Measurements from ENCODE around the gene ANKRD50. TPM values are rescaled to one million over a fixed set of nuclear protein-coding genes. Genes with fewer than 3 reads are reported as not detected.

Gene ANKRD50
- total RNA-seq, 1 donor from 2014 or later: 31.4 TPM

DNA sequence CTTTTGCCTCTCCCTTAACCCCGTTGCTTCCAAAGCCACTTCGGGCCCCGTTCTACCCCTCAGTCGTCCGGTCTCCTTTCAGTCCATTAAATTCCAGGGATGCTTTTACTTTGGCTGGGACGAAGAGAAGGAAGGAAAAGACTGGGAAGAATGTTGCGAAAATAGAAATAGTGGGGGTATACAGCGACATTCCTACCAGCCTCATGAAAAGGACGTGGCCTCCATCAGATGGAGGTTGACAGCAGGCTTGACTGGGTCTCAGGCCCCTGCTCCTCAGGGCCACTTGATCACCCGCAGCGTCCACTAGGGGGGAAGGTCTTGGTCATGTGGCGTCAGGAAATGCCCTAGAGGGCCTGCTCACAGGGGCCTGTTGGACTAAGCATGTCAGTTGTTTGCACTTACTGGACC is 657 bp upstream of the ANKRD50 start:
- peak; percentile 69 for DNase-seq (ENCODE audit: extremely low spot score, unreplicated experiment)
- peaks cover 20% of the 10 kb centered on the region for H3K4me1 Mint-ChIP-seq (ENCODE audit: unreplicated experiment)
- H3K36me3 Mint-ChIP-seq: peaks cover 13% of the 10 kb centered on the region
- H3K4me3 Mint-ChIP-seq: peak overlapping the region; percentile 93
- no peaks in the 10 kb centered on the region for H3K27me3 Mint-ChIP-seq
- TF ChIP-seq CTCF (conservative IDR thresholded peaks at IDR 0.05): peak; percentile 74
- no peaks in the 10 kb centered on the region for H3K9me3 Mint-ChIP-seq
- H3K27ac Mint-ChIP-seq: peak overlapping the region; percentile 99

DNA sequence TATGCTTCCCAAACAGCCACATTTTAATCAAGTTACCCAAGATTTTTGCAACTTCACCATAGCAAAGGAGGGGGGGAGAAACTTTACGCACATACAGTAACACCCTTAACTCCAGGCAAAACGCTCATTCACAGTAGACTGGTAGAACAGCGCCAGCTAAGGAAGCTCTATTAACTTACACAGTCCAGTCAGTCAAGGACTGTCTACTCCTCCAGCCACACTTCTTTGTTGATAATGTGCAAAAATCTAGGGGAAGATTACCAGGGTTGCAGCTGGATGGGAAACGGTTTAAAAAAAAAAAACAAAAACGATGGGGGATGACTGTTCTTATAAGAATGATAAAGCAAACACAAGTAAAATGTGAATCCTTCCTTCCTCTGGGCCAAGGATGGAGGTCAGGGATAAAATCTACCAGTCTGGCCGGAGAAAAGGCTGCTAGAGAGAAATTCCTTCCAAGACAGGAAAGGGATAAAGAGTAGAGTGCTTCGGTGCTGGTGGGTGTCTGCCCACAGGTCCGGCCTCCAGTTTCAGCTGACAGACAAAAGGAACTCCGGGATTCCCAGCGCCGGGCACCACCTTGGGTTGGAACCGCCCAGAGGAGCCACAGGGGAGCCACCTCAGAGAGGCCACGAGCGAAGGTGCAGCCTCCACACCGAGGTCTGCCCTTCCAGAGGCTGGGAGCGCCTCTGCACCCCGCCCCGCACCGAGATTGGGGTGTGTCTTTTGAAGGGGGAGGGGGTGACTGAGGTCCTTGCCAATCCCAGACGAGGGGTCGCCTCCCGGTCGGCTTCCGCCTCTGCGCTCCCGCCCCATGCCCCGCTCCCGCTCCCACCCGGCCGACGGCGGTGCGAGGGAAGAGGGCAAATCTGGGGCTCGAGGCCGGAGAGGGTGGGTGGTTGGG is 811 bp downstream of the ANKRD50 start:
- Mint-ChIP-seq H3K9me3 (no peaks in the 10 kb centered on the region), H3K36me3 (peaks cover 20% of the 10 kb centered on the region), H3K27me3 (no peaks in the 10 kb centered on the region), H3K27ac (no peak overlapping the region), H3K4me1 (ENCODE audit: unreplicated experiment) (peaks cover 27% of the 10 kb centered on the region), H3K4me3 (no peak overlapping the region)
- no peak for TF ChIP-seq CTCF (conservative IDR thresholded peaks at IDR 0.05)
- peak; percentile 84 for DNase-seq (ENCODE audit: extremely low spot score, unreplicated experiment)

- peaks cover 23% of the 10 kb centered on the region for H3K36me3 Mint-ChIP-seq
- no peaks in the 10 kb centered on the region for H3K27me3 Mint-ChIP-seq
- no peak overlapping the region for H3K27ac Mint-ChIP-seq
- peaks cover 30% of the 10 kb centered on the region for H3K4me1 Mint-ChIP-seq (ENCODE audit: unreplicated experiment)
- no peak for TF ChIP-seq CTCF (conservative IDR thresholded peaks at IDR 0.05)
- H3K9me3 Mint-ChIP-seq: no peaks in the 10 kb centered on the region
- DNase-seq (ENCODE audit: extremely low spot score, unreplicated experiment): no peak
- H3K4me3 Mint-ChIP-seq: no peak overlapping the region
Measured at GRCh38 chr4:124710911-124711310, 1.6 kb downstream of the ANKRD50 start.

GRCh38 chr4:124710015-124710741 is 2.4 kb downstream of the ANKRD50 start:
- no peaks in the 10 kb centered on the region for H3K9me3 Mint-ChIP-seq
- no peak for TF ChIP-seq CTCF (conservative IDR thresholded peaks at IDR 0.05)
- H3K27me3 Mint-ChIP-seq: no peaks in the 10 kb centered on the region

GRCh38 chr4:124708517-124709300 is 3.8 kb downstream of the ANKRD50 start:
- H3K27me3 Mint-ChIP-seq: no peaks in the 10 kb centered on the region
- TF ChIP-seq CTCF (conservative IDR thresholded peaks at IDR 0.05): no peak
- no peak overlapping the region for H3K4me3 Mint-ChIP-seq
- H3K36me3 Mint-ChIP-seq: peaks cover 35% of the 10 kb centered on the region
- no peak for DNase-seq (ENCODE audit: extremely low spot score, unreplicated experiment)
- no peaks in the 10 kb centered on the region for H3K9me3 Mint-ChIP-seq
- peak overlapping the region; percentile 21 for H3K27ac Mint-ChIP-seq
- H3K4me1 Mint-ChIP-seq (ENCODE audit: unreplicated experiment): peaks cover 45% of the 10 kb centered on the region

More at GRCh38 chr4:124710015-124710741, 2.4 kb downstream of the ANKRD50 start:
- Mint-ChIP-seq H3K4me1 (ENCODE audit: unreplicated experiment) (peaks cover 37% of the 10 kb centered on the region), H3K36me3 (peaks cover 31% of the 10 kb centered on the region), H3K4me3 (no peak overlapping the region), H3K27ac (no peak overlapping the region)
- DNase-seq (ENCODE audit: extremely low spot score, unreplicated experiment): no peak

All from type B pancreatic cell (in vitro differentiated cells).